GM12878 (cell line): ENCODE measurements around the gene C16orf95. TPM values are rescaled to one million over a fixed set of nuclear protein-coding genes. Genes with fewer than 3 reads are reported as not detected.

ENCODE experiments used
- ATAC-seq: fragments of 200-7000 bp; cut with Tn5 transposase; 3 replicates; pipeline ENCODE4 v1.9.1; 2020; ENCODE audit warnings: mild to moderate bottlenecking, moderate library complexity
- BruUV-seq: library from RNA; stranded (reverse); fragments of 400-500 nt; replicated peaks from 2 replicates; lab custom pipeline; 2021; lab: Mats Ljungman, UMichigan
- CTCF ChIA-PET: fragments of 300-600 bp; sonication (Branson Sonifier 250); formaldehyde crosslinking; extraction: SDS; loops from one replicate; lab custom pipeline; 2021; ENCODE audit warnings: inconsistent platforms; lab: Yijun Ruan, JAX
- POLR2A ChIA-PET: fragments of 350-600 bp; formaldehyde crosslinking; extraction: SDS; loops from one replicate; lab custom pipeline; 2021; ENCODE audit warnings: inconsistent platforms; lab: Charles Lee
- RAD21 ChIA-PET: fragments of 300-600 bp; sonication (Branson Sonifier 250); formaldehyde crosslinking; loops from one replicate; lab custom pipeline; 2023; ENCODE audit warnings: antibody characterized with exemption; ENCODE audit not compliant: unreplicated experiment; lab: Charles Lee
- SMC1A ChIA-PET: fragments of 300-600 bp; sonication (Branson Sonifier 250); formaldehyde crosslinking; loops from one replicate; lab custom pipeline; 2023; ENCODE audit not compliant: unreplicated experiment, uncharacterized antibody; lab: Charles Lee
- DNase-seq: peaks from one replicate; pipeline ENCODE4 v3.0.0-alpha.2; 2011; ENCODE audit warnings: low read depth, low spot score
- FAIRE-seq: peaks from 3 replicates; lab custom pipeline; 2011; peaks lifted over from hg19 to GRCh38; lab: Jason Lieb, UNC
- H2AFZ ChIP-seq: 2 replicates; pipeline ENCODE4 v1.6.0; 2011; ENCODE audit warnings: low read depth, low read length, control low read depth; ENCODE audit not compliant: control insufficient read depth
- H3K27ac ChIP-seq: 2 replicates; pipeline ENCODE4 v1.5.1; 2011; ENCODE audit warnings: control low read depth; ENCODE audit not compliant: control insufficient read depth, insufficient read depth
- H3K27me3 ChIP-seq, 2 experiments: replicated peaks in 1 of 2; 2 replicates each; pipeline versions ENCODE4 v1.6.0 to v1.6.1; 2011; ENCODE audit warnings: low read length in 1 of 2; ENCODE audit not compliant: control insufficient read depth in 2 of 2, insufficient read depth in 2 of 2
- H3K36me3 ChIP-seq, 2 experiments: 2 replicates each; pipeline ENCODE4 v1.5.1; 2011; ENCODE audit warnings: low read length in 1 of 2; ENCODE audit not compliant: control insufficient read depth in 2 of 2, insufficient read depth in 2 of 2
- H3K4me1 ChIP-seq: 2 replicates; pipeline ENCODE4 v1.6.1; 2011; ENCODE audit warnings: mild to moderate bottlenecking, low read length, moderate library complexity, mixed read lengths; ENCODE audit not compliant: control insufficient read depth, insufficient read depth
- H3K4me2 ChIP-seq: 2 replicates; pipeline ENCODE4 v1.6.0; 2011; ENCODE audit warnings: control low read depth; ENCODE audit not compliant: control insufficient read depth, insufficient read depth
- H3K4me3 ChIP-seq: fragments of 200-600 bp; sonication (generic); 2 replicates; pipeline ENCODE4 v1.5.1; 2016
- H3K79me2 ChIP-seq: 2 replicates; pipeline ENCODE4 v1.6.0; 2011; ENCODE audit warnings: low read length; ENCODE audit not compliant: control insufficient read depth, insufficient read depth
- H3K9ac ChIP-seq: 2 replicates; pipeline ENCODE4 v1.8.0; 2011; ENCODE audit warnings: low read length, control low read depth, mixed read lengths; ENCODE audit not compliant: control insufficient read depth, insufficient read depth
- H3K9me3 ChIP-seq: replicated peaks from 3 replicates; pipeline ENCODE4 v1.5.1; 2011; ENCODE audit warnings: mild to moderate bottlenecking, low read length; ENCODE audit not compliant: control insufficient read depth, insufficient read depth
- H4K20me1 ChIP-seq: 2 replicates; pipeline ENCODE4 v1.6.0; 2011; ENCODE audit not compliant: control insufficient read depth, insufficient read depth
- BACH1 ChIP-seq: fragments of 450-650 bp; IDR thresholded peaks from 2 replicates; pipeline ENCODE4 v1.6.1; 2017; ENCODE audit warnings: mild to moderate bottlenecking, borderline replicate concordance
- BCL11A ChIP-seq: IDR thresholded peaks from 2 replicates; pipeline ENCODE4 v1.6.1; 2011; ENCODE audit warnings: low read depth, low read length
- CHD2 ChIP-seq: IDR thresholded peaks from 2 replicates; pipeline ENCODE4 v1.6.1; 2011; ENCODE audit warnings: low read depth, low read length, improper control_type of control experiment, borderline replicate concordance
- JUNB ChIP-seq: IDR thresholded peaks from 2 replicates; pipeline ENCODE4 v1.6.1; 2016; ENCODE audit warnings: antibody characterized with exemption, mild to moderate bottlenecking
- NFYB ChIP-seq: IDR thresholded peaks from 2 replicates; pipeline ENCODE4 v1.6.1; 2011; ENCODE audit warnings: low read depth, mild to moderate bottlenecking, low read length, improper control_type of control experiment, moderate library complexity; ENCODE audit not compliant: insufficient read depth
- PML ChIP-seq: IDR thresholded peaks from 2 replicates; pipeline ENCODE4 v1.6.1; 2012; ENCODE audit warnings: low read length, inconsistent platforms
- RCOR1 ChIP-seq: conservative IDR thresholded peaks from 2 replicates; pipeline ENCODE4 v1.6.1; 2012; ENCODE audit warnings: low read depth, low read length, improper control_type of control experiment
- RUNX3 ChIP-seq: IDR thresholded peaks from 2 replicates; pipeline ENCODE4 v1.6.1; 2012; ENCODE audit warnings: low read length, inconsistent platforms
- STAT3 ChIP-seq: IDR thresholded peaks from 2 replicates; pipeline ENCODE4 v1.6.1; 2011; ENCODE audit warnings: low read depth, low read length, improper control_type of control experiment
- SUPT20H ChIP-seq: IDR thresholded peaks from 2 replicates; pipeline ENCODE4 v1.6.1; 2011; ENCODE audit warnings: low read depth, mild to moderate bottlenecking, low read length, moderate library complexity, borderline replicate concordance; ENCODE audit not compliant: control insufficient read depth
- WRNIP1 ChIP-seq: IDR thresholded peaks from 2 replicates; pipeline ENCODE4 v1.6.1; 2011; ENCODE audit warnings: low read depth, low read length, improper control_type of control experiment, borderline replicate concordance
- YY1 ChIP-seq: IDR thresholded peaks from 2 replicates; pipeline ENCODE4 v1.6.1; 2011; ENCODE audit warnings: low read depth, mild to moderate bottlenecking, low read length
- ZBTB4 ChIP-seq: fragments of 450-650 bp; formaldehyde crosslinking; IDR thresholded peaks from 2 replicates; pipeline ENCODE4 v1.4.0; 2022; ENCODE audit warnings: mild to moderate bottlenecking, moderate library complexity
- WGBS: methylation state at CpG from one replicate; pipeline ENCODE4 v1.1.6; 2016; ENCODE audit warnings: low lambda C conversion rate; ENCODE audit not compliant: insufficient replicate concordance, insufficient coverage; ENCODE audit errors: missing lambda C conversion rate; 5-methylcytosine and 5-hydroxymethylcytosine counted together
- in situ Hi-C: fragments of 300-500 bp; cut with MboI; formaldehyde crosslinking; loops from 9 replicates; pipeline ENCODE4 v1.14.3; 2018; ENCODE audit warnings: mixed read lengths
- intact Hi-C: fragments of 100-400 bp; cut with micrococcal nuclease; formaldehyde crosslinking; loops from one replicate; pipeline ENCODE4 v1.14.2; 2022; ENCODE audit not compliant: unreplicated experiment
- polyA plus RNA-seq, 11 experiments: library from polyadenylated mRNA; depleted of rRNA in 4 of 11; unstranded in 6 of 11; stranded (reverse) in 5 of 11; fragments of >200 nt; fragmentation: Nextera tagmentation in 4 of 11; fragmentation: Illumina TruSeq in 1 of 11; extraction: Ambion mirVana in 4 of 11; extraction: Trizol in 1 of 11; gene quantifications; 1 replicate in 1 of 11; 2 replicates in 10 of 11; pipeline versions ENCODE4 v1.2.1 to v1.2.3, GENCODE V29; 2011 to 2016; ENCODE audit warnings: inconsistent platforms in 2 of 11, missing spikeins in 2 of 11, low read depth in 1 of 11
- total RNA-seq, 4 experiments: library from RNA; depleted of rRNA in 3 of 4; stranded (reverse); fragments of >200 nt in 3 of 4; fragmentation: Illumina TruSeq in 1 of 4; extraction: Trizol in 1 of 4; gene quantifications; 2 replicates each; pipeline versions ENCODE4 v1.2.1 to v1.2.3, GENCODE V29; 2013 to 2021

C16orf95 gene
- total and polyA plus RNA-seq, 10 of the 15 experiments (the other 5 are each of a cell fraction or from before 2014, with no cell fraction given), result 0.90 to 22.7 (median 6.0) TPM

DNA sequence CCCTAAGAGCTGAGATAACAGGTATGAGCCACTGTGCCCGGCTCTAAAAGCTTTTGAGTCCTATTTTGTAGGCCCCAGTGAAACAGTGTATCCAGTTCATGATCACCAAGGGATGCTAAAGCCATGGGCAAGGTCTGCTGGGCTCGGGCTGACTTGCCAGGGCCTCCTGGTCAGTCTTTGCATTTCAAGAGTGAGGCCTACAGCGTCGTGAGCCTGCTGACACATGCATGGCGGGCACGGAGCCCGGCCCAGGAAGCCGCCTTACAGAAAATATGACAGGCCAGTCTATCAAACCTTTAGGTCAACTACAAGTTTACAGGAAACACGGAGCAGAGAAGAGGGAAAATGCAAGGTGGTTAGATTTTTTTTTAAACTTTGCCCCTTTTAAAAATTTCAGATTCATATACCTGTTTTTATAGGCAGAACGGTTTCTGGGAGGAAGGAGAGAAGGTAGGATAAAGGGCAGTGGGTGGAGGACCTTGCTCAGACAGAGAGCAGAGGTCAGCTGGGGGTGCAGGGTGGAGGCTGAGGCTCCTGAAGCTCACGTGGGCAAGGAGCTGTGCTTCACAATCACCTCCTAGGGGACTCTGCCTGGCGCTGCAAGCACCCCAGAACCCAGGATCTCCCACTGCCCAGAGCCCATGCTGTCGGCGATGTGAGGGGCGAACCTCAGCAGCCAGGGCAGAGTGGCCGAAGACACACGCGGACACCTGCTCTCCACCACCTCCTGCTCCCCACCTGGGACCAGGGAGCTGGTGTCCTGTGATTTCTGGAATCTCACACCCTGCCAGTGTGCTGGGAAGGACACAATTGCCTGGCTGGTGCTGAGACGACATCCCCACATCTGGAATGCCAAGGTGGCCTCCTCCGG, 21.3 kb downstream of the C16orf95 start (continued):
- TF ChIP-seq BCL11A, result no peak

DNA sequence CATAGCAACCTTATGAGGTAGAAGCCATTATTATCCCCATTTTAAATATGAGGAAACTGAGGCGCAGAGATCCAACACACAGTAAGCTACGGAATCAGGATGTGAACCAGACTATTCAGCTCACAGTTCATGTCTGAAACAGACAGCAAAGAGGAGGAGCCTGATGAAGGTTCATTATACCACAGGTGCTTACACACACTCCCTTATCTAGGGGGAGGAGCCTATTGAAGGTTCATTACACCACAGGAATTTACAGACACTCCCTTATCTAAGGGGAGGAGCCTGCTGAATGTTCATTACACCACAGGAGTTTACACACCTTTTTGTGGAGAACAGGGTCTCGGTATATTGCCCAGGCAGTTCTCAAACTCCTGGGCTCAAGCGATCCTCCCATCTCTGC, 21.9 kb downstream of the C16orf95 start:
- no TSS peak for BruUV-seq
- Histone ChIP-seq H2AFZ (no peak overlapping the region), H3K4me1 (no peaks in the 10 kb centered on the region), H3K79me2 (no peaks in the 10 kb centered on the region), H3K9ac (no peak overlapping the region), H3K27me3 (no peaks in the 10 kb centered on the region), H3K27ac (no peak overlapping the region), H3K9me3 (no peaks in the 10 kb centered on the region; the same call in 2 of the 3 replicates), H4K20me1 (no peaks in the 10 kb centered on the region), H3K4me3 (no peak overlapping the region), H3K4me2 (no peak overlapping the region), H3K36me3 (no peaks in the 10 kb centered on the region)
- ChIA-PET POLR2A (no interaction called here), CTCF (no interaction called here), RAD21 (no interaction called here), SMC1A (no interaction called here)
- FAIRE-seq, result no peak
- intact Hi-C loops (loop anchor here (5.0 kb wide), 1 partner anchor 733 kb away; no protein-coding TSS in a partner anchor), in situ Hi-C loops (no loop called here)
- peak; percentile 63 for ATAC-seq
- 54% methylated on average over 4 of the region's 4 CpGs for WGBS
- DNase-seq, result no peak
- TF ChIP-seq RUNX3 (peak; percentile 59), CHD2 (no peak), JUNB (peak; percentile 98)

GRCh38 chr16:87293990-87294389, 23.2 kb downstream of the C16orf95 start:
- CTCF ChIA-PET, result no interaction called here
- POLR2A ChIA-PET, result no interaction called here
- DNase-seq (no peak), ATAC-seq (no peak), FAIRE-seq (no peak)
- Histone ChIP-seq H4K20me1 (no peaks in the 10 kb centered on the region), H3K36me3 (no peaks in the 10 kb centered on the region), H3K9ac (no peak overlapping the region), H3K27ac (no peak overlapping the region), H3K4me2 (no peak overlapping the region), H3K79me2 (no peaks in the 10 kb centered on the region), H3K4me3 (no peak overlapping the region), H3K27me3 (no peaks in the 10 kb centered on the region), H2AFZ (no peak overlapping the region), H3K4me1 (no peaks in the 10 kb centered on the region), H3K9me3 (no peaks in the 10 kb centered on the region; the same call in 2 of the 3 replicates)
- RAD21 ChIA-PET, result no interaction called here
- in situ Hi-C loops (no loop called here), intact Hi-C loops (no loop called here)
- SMC1A ChIA-PET, result no interaction called here
- BruUV-seq, result no TSS peak
- 11% methylated on average over 3 of the region's 3 CpGs for WGBS
- TF ChIP-seq NFYB (no peak), WRNIP1 (no peak), YY1 (no peak), ZBTB4 (CRISPR knock-in tag) (no peak), BACH1 (no peak), SUPT20H (no peak), RCOR1 (no peak), PML (no peak), STAT3 (no peak)
